GM18909 (cell line): ENCODE data around the gene CDK2AP2.

ENCODE experiments used
- ATAC-seq: cut with Tn5 transposase; IDR thresholded peaks from one replicate; pipeline ENCODE4 v1.9.1; 2021; ENCODE audit warnings: mild to moderate bottlenecking; ENCODE audit not compliant: unreplicated experiment, poor library complexity

The CDK2AP2 gene

GRCh38 chr11:67504950-67505581 is 2.9 kb downstream of the CDK2AP2 start, which contains the start of gene PITPNM1:
Gene PITPNM1 (minus strand): TSS chr11:67505363. CDS start chr11:67504180, 1,183 bp downstream.
- no peak for ATAC-seq

- no peak for ATAC-seq
Measured at GRCh38 chr11:67504005-67504949, 3.7 kb downstream of the CDK2AP2 start.

GRCh38 chr11:67503119-67504004 is 4.6 kb downstream of the CDK2AP2 start:
- no peak for ATAC-seq

GRCh38 chr11:67502328-67502979 is 5.5 kb downstream of the CDK2AP2 start:
- ATAC-seq = no peak

- no peak for ATAC-seq
Measured at GRCh38 chr11:67501854-67502253, 6.1 kb downstream of the CDK2AP2 start.

- ATAC-seq = no peak
Measured at GRCh38 chr11:67500831-67501715, 6.9 kb downstream of the CDK2AP2 start.

GRCh38 chr11:67500484-67500821 is 7.5 kb downstream of the CDK2AP2 start:
- no peak for ATAC-seq

- ATAC-seq = no peak
Measured at GRCh38 chr11:67499808-67500483, 8.0 kb downstream of the CDK2AP2 start.

GRCh38 chr11:67498544-67498972 is 9.4 kb downstream of the CDK2AP2 start:
- no peak for ATAC-seq

- ATAC-seq = no peak
Measured at GRCh38 chr11:67497656-67498291, 10.2 kb downstream of the CDK2AP2 start.

- no peak for ATAC-seq
Measured at GRCh38 chr11:67496113-67496512, 11.8 kb downstream of the CDK2AP2 start.

GRCh38 chr11:67495234-67496005 is 12.5 kb downstream of the CDK2AP2 start:
- ATAC-seq = no peak

- ATAC-seq = no peak
Measured at GRCh38 chr11:67494371-67495233, 13.4 kb downstream of the CDK2AP2 start.

- ATAC-seq = no peak
Measured at GRCh38 chr11:67493548-67494370, 14.2 kb downstream of the CDK2AP2 start.

- no peak for ATAC-seq
Measured at GRCh38 chr11:67492801-67493547, 15.0 kb downstream of the CDK2AP2 start.
